Tibial nerve (tissue), 4 donors: ENCODE data around the gene ATP8A2.

Experiments
- CTCF ChIP-seq, 5 experiments: fragments of 200-600 bp in 3 of 5; fragments of 450-650 bp in 2 of 5; sonication (generic) in 3 of 5; IDR thresholded peaks; one replicate each; pipeline ENCODE4 v1.5.1; 2016 to 2019; ENCODE audit warnings: antibody characterized with exemption in 5 of 5, mild to moderate bottlenecking in 3 of 5, moderate library complexity in 2 of 5
- EP300 ChIP-seq, 2 donors: sonication (generic); formaldehyde crosslinking; IDR thresholded peaks; one replicate each; pipeline ENCODE4 v1.6.1; 2017; ENCODE audit warnings: antibody characterized with exemption in 2 of 2, mild to moderate bottlenecking in 1 of 2

- TF ChIP-seq CTCF (IDR thresholded peaks at IDR 0.05), result no peak
- TF ChIP-seq EP300 (IDR thresholded peaks at IDR 0.05), result no peak
Measured at GRCh38 chr13:25432691-25433090, 60.9 kb downstream of the ATP8A2 start.
